Measurements from ENCODE around the gene METTL6.
"Not testable (repeated sequence)": the region's sequence is repeated elsewhere in the genome, so short reads cannot be mapped to it uniquely, and the experiment has no call there.

METTL6 gene

GRCh38 chr3:15375461-15376000, 51.8 kb downstream of the METTL6 start:
- DNase-seq (ENCODE audit: low read depth in 4 of 4, low spot score in 1 of 4), result no peak

- DNase-seq (ENCODE audit: low read depth in 4 of 4, low spot score in 1 of 4), result no peak
Measured at GRCh38 chr3:15372918-15373317, 54.4 kb downstream of the METTL6 start.

DNA sequence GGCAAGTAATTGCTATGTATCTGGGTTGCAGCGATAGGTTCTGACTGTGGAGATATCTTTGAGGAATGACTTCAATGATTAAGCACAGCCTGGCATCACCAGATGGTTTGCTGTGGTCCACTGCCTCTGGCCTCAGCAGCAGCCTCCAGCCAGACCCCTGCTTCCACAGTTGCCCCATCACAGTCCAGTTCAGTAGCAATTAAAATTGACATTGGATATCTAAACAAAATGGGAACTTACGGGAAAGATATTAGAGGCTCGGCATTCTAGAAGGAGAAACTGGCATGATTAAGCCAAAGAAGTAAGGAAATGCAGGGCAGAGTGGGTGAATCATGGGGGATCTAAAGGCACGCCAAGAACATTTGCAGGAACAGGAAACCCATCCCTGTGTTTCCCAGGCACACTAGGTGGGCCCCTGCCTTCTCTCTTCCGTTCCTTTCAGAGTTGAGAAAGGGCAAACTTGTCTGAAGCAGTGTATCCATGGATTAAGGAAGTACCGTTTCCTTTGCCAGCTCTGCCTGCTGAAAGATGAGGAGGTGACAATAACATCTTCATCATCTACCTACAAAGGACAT, 58.7 kb downstream of the METTL6 start:
- DNase-seq (ENCODE audit: low read depth in 4 of 4, low spot score in 1 of 4), result no peak

DNA sequence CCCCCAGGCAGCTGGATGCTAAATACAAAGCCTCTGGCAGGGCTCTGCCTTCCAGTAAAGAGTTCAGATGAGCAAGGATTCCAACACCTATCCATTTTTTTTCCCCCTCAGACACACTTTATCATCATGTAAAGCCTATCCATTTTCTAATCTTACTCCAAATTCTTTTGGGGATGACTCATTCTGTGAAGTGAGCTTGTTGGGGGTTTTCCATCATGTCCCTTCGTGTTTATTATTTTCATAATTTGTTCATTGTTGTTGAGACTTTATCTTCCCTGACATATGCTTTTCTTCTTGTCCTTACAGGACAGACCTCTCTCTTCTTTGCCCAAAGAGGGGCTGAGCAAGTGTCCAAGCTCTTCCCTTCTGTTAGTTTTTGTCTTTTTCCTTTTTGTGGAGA, 60.3 kb downstream of the METTL6 start:
- no peak for DNase-seq (ENCODE audit: low read depth in 4 of 4, low spot score in 1 of 4)

DNA sequence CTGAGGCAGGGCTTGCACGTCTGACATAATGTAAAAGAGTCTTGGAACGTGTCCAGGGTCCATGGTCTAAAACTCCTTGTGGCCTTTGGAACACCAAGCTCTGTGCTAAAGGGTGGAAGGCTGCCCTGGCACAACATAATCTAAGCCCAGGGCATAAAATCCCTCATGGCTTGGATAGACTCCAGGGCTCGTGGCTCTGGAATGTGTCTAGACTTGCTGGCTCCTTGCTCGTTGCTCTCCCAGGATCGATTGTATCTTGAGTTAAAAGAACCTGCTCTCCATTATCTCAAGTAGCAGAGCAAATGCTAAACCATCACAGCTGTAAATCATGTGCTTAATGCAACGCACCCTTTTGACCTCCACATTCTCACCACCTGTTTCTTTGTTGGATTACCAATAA, 63.3 kb downstream of the METTL6 start:
- DNase-seq (ENCODE audit: low read depth in 4 of 4, low spot score in 1 of 4), result not testable (repeated sequence)

- peak in 3 of 4 experiments; percentile 37 to 52 (median 38) for DNase-seq (ENCODE audit: low read depth in 4 of 4, low spot score in 1 of 4)
Measured at GRCh38 chr3:15361494-15362214, 65.7 kb downstream of the METTL6 start.

DNA sequence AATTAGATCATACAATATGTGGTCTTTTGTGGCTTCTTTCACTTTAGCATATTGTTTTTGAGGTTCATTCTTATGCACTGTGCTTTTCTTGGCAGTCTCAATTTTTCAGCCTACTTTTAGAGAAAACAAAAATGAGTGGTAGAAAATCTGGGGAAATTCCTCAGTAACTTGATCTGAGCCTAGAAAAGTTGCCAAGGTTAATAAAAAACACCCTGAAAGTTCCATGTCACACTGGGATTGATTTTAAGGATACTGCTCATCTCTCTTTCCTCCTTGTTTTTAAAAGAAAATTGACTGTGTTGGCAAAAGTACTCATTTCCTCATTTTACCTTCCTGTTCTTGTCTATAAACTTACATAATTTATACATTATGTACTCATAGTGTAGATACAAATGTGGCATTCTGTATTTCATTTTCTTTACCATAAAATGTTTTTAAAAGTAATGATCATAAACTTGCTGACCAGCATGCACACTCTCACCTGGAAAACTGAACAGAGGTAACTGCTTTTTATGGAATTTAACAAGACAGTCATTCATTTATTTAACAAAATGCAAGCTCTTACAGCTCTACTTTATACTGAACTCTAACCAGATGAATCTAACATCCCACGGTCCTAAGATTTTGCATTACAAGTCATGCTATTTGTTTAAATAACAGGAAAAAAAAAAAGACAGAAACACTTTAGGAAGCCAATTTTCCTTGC, 66.4 kb downstream of the METTL6 start:
- no peak for DNase-seq (ENCODE audit: low read depth in 4 of 4, low spot score in 1 of 4)
